Skin of body (tissue), 2 donors: Measurements from ENCODE around the gene SLC22A12. TPM values are rescaled to one million over a fixed set of nuclear protein-coding genes. Genes with fewer than 3 reads are reported as not detected.

Source experiments
- DNase-seq: peaks from one replicate; lab custom pipeline; 2025; lab: John Stamatoyannopoulos, UW
- total RNA-seq: library from RNA; depleted of rRNA; stranded (reverse); fragments of >200 nt; gene quantifications from one replicate; pipeline ENCODE4 v1.2.3, GENCODE V29; 2014

Gene SLC22A12
- total RNA-seq, 1 donor from 2014 or later = not detected

DNA sequence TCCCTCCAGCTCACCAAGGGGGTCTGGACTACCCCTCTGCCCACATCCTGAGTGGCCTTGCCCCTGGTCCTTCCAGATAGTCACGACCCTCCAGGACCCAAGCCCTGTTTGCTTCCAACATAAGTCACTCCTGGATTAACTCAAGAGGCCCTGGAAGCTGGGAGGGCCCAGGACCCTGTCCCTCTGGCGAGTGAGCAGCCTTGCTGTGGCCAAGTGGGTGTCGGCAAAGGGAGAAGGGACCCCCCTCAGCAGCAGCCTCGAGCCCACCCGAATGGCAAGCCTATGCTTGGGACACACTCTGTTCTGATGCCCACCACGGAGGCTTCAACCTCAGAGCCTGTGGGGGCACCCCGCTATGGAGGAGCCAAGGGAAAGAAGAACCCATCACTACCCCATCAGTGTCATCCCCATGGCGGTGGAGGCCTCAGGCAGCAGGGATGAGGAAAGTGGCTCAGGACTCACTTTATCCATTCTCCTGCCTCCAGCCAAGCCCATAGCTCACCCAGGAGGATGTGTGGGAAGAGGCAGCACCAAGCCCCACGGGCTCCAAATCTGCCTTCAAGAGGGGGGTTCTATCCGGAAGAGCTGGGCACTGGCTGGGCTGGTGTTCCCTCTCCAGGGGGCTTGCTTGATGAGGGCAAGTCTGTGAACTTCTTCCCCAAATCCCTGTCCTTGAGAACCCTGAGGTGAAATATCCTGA is 12.5 kb downstream of the SLC22A12 start:
- no peak for DNase-seq

DNA sequence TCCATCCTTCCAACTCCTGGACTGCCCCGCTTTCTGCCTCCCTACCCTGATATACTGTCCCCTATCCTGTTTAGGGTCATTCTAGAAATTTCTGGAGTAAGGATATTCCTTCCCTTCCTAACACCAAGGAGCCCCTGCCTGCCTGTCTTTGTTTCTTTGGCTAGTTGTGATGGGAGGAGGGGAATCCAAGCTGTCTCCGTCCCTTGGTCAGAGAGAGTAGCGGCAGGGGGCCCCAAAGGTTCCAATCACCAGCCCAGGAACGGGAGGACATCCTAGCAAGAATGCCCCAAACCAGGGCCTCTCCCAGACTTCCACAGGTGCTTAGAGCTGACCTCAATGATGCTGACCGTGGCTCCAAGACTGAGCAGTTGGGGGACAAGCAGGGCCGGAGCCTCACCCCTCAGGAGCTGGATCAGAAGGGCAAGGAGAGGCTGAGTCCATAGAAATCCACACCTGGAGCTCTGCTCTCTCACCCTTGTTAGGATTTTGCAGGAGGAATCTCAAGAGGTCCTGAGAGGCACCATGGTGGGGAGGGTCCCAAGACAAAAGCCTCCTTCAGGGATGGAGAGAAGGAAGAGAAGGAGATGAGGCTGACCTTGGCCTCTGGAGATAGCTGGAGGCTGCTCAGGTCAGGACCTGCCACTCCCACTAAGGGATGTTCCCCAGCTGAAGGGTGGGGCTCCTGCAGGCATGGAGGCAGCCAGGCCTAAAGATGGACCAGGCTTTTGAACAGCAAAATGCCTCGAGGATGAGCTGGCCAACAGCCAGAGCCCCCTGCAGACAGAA is 13.6 kb downstream of the SLC22A12 start:
- no peak for DNase-seq

DNA sequence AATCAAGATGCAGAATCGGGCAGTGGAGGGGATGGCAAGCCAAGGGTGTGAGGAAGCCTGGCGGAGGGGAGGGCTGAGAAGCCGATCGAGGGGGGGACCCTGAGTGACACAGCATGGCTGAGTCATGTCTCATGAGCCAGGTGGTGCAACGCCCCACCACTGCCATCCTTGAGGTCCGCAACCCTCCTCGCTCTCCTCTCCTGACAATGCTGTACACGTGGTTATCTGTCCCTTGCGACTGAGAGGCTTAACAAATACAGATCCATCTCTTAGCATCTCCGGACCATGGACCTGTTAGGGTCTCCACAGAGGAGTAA is 14.2 kb downstream of the SLC22A12 start:
- no peak for DNase-seq

DNA sequence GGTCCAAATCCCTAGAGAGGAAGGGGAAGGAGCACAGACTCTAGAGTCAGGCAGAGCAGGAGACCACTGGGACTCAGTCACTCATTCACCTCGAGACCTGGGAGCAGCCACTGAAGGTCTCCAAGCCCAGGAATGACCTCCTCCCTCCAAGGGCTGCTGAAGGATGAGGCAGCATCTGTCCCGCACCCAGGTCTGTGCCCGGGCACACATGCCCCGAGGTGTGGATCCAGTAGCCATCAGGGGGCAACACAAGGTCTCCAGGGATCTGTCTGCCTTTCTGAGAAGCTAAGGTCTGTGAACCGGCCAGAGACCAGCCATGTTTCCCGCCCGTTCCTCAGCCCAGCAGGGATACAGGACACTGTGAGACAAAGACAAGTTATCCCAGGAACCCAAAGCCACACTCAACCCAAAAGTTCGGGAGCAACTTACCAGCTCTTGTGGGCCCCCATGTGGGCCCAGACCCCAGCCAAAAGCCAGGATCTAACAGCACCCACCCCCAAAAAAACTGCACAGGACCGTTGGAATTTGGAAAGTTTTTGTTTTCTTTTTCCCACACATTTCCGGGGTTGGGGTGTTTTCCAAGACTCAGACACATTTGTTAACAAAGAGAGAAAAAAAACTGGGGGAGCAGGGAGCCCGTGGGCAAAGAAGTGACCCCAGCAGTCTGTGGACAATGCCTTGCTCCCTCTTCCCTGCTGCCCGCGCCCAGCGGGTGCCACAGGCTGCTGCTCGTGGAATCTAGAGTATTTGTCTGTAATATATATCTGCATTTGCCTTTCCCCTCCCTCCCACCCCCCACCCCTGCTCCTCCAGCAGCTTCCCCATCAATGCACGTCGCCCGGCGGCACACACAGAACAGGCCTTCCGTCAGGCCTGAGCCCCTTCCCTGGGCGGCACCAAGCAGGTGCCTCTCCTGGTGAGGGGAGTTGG is 14.9 kb downstream of the SLC22A12 start:
- DNase-seq = no peak

DNA sequence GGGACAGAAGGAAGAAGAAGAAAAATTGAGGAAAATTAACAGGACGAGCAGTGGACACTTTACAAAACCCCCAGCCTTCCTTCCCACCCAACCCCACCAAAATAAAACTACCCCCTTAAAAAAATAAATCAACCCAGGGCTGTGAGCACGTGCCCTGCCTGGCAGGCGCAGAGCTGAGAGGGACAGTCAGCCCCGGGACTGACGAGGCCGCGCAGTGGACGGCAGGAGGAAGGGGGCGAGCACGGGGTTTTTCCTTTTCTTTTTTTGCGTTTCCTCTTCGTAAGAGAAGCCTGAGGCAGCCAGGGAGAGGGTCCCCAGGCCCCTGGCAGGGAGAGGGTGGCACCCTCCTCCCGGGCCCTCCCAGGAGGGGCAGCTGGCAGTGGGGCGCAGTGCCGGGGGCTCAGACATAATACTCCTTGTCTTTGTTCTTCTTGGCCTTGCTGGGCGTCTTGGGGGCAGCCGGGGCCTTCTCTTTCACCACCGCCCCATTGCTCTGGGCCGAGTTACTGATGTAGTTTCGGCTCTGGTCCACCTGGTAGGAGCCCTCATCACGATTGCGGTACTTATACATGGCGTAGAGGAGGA is 15.9 kb downstream of the SLC22A12 start:
- no peak for DNase-seq

DNA sequence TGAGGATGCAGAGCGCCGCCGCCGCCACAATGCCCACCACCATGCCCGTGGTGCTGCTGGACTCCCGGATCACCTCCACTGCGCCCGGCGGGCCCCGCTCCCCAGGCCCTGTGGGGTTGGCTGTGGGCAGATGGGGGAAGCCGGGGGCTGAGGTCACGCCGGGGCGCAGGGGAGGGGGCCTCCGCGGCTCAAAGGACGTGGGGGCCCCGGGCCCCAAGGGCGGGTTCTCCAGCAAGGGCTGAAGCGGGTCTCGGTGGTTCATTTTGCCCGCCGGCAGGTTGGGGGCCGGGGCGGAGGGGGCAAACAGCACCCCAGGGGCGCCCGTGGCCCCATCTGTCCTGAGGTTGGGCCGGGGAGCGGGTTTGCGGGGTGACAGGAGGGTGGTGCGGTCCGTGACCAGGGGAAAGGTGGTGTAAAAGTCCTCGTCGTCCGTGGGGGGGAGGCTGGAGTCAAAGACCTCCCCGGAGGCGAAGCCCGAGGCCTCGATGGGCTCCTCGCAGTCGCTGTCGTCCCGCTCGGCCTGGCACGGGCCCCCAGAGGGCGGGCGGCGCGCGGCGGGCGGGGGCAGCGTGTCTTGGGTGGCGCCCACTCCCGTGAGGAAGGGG is 16.5 kb downstream of the SLC22A12 start:
- DNase-seq = no peak

DNA sequence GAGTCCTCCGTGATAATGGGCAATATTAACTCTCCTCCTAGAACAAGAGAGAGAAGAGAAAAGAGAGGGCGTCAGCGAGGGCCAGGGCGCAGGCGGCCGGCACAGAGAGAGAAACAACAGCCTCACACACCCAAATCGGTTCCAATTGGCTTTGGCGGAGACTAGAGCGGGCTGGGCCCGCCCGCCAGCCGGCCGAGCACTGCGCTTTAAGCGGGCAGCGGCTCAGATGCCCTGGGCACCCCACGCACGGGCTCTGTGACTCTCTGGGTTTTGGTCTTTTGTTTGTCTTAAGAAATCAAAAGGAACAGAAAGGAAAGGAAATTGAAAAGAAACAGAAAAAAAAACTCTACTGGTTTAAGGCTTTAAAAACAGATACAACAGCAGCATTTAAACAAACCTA is 17.0 kb downstream of the SLC22A12 start:
- DNase-seq = no peak

DNA sequence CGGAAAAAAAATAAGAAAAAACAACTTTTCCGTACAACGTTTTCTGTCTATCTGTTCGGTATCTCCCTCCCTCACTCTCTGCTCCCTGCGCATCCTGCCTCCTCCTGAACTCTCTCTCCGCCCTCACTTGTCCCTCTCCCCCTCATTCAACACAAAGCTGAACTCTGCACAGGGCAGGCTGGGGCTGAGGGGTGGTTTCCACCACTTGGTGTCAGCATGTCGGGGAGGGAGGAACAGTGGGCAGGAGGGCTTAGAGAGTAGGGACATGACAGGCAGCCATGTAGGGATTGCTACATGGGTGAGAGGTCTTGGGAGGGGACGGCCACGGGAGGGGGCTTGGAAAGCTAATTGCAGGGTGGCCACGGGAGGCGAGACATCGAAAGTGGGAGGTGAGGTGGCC is 17.6 kb downstream of the SLC22A12 start:
- DNase-seq = no peak

DNA sequence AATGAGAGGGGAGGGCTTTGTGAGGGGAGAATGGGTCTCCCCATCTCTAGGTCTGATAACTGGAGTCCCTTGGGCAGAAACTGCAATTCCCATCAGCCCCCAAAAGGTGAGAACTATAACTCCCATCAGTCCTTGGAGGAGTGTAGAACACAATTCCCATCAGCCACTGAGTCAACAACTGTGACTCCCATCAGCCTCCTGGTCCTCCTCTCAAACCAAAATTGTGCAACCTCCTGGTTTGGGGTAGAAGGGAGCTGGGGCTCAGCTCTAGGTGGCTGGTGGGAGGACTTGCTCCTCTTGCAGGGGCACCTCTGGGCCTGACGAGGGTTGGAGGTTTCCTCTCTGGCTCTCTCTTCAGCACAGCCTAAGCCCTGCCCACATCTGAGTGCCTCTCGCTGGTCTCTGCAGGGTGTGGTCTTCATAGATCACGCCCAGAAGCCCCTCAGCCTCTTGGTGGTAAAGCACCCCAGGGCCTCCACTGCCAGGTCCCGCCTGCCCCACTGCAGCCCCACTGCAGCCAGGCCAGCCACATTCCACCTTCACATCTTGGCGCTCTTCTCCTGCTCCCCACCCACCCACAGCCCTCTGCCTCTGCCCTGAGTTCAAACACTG is 18.5 kb downstream of the SLC22A12 start:
- no peak for DNase-seq

DNA sequence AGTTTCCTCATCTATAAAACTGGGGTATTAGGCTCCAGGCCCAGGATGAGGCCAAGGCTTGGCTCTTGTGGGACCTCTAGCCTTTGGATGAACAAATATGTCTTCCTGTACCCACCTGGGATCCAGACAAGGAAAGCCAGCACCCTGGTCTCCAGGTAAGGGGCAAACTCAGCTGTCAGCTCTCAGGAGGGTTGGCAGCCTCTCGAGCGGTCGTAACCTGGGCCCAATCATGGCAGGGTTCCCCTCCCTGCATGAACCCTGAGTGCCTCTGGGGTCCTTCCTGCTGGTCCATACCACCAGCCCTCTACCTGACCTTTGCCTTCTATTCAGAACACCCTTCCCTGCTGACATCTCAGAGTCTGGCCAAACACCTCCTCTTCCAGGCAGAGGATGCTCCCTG is 19.6 kb downstream of the SLC22A12 start:
- no peak for DNase-seq

DNA sequence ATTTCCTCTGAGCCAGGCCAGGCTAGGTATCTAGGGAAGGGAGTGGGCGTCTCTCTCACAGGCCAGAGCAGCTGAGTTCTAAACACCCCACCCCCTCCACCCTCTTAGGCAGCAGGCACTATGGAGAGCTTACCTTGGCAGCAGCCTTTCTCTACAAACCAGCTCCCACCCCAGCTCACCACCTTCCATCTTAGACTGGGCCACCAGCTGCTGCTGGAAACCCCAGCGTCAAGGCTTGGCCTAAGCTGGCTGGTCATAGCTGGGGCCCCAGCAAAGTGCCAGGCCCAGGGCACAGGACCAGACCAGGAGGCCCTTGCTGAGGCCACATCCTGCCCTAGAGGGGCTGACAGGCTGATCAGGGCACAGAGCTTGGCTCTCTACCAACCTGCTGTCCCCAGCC is 20.2 kb downstream of the SLC22A12 start:
- DNase-seq = no peak

DNA sequence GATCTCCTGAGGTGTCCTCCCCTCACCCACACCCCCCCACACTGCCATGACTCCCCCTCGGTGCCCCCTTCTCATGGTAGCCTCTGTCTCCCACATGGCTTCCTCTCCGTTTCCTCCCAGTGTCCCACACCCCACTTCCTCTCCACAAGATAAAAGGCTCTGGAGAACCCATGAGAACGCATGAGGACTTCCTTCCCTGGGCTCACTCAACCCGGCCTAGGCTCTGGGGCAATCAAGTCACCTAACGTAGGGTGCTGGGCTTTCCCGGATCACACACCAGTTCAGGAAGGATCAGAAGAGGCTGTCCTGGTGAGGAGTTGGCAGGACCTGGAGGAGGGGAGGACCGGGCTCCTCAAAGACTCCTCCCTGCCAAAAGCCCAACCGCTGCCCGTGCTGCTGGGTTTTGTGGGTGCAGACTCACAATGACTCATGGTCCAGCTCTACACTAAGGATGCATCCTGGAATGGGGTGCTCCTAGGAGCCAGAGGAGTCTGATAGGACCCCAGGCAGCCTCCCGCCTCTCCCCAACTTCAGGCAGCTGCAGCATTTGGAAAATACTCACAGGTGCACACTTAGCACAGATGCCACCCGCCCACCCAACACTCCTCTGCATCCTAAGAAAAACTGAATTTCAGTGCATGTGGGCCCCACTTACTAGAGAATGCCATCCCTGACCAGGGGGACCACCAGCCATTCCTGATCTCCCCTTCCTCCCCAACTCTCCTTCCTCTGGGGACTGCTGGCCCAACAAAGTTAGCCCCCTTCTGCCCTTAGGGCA is 21.0 kb downstream of the SLC22A12 start:
- DNase-seq = no peak

DNA sequence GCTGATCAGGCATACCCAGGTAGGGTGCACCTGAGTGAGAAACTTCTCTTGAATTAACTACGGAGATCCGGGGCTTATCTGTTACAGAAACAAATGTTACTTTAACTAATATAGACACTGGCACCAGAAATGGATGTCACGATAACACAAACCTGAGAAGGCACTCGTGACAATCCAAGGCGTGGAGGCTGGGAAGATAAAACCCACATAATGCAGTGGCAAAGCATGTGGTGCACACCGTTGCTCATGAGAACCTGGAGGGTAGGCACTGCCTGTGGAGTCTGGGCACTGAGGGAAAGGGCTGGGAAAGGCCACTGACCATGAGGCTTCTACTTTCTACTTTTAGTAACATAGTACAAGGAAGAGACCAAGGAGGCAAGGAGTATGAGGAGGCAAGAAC is 22.6 kb downstream of the SLC22A12 start:
- DNase-seq = no peak

DNA sequence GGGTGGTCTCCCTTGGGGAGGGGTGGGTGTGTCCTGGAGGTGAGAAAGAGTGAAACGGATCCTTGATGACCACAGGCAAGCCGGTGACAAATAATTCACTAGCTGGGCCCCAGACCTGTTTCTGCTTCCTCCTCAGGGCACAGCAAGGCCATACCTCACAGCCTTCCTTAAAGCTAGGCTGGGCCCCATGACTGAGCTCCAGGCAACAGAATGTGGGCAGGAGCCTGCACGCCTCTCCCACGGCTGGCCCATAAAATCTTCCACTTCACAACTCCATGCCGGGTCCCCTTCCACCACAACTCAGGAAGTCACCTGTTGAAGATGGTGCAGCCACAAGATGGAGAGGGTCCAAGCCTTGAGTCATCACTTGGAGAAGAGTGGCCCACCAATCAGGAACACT is 23.9 kb downstream of the SLC22A12 start:
- DNase-seq = no peak

DNA sequence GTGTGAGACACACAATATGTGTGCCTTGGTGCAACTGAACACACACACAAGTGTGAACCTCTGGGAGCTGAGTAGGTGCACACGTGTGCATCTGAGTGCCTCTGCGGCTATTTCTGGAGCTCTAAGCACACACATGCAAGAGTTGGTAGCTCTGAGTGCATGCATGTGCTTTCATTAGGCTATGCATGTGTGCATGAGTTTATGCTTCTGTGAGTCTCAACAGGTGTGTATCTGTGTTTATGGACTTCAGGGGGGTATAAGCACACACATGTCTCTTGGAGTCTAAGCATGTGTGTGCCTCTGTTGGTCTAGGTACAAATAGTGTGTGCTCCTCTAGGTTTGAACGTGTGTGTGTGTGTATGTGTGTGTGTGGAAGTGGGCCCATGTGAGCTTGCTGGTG is 25.8 kb downstream of the SLC22A12 start:
- no peak for DNase-seq

DNA sequence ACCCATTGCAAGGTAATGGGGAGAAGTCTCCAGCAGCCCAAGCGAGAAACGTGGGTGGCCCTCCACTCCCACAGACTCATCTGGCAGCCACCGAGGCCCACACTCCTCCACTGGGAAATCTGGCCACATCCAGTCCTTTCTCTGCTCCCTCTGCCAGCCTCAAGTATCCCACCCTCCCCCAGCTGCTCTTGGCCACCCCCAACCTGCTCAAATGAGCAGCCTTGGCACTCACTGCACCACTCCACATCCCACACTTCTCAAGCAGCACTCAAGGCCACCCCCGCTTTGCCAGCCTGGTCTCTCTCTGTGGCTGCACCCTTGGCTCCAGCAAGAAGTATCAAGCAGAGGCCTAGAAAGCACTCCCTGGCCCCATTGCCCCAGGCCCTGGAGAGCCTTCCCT is 28.2 kb downstream of the SLC22A12 start:
- DNase-seq = no peak

DNA sequence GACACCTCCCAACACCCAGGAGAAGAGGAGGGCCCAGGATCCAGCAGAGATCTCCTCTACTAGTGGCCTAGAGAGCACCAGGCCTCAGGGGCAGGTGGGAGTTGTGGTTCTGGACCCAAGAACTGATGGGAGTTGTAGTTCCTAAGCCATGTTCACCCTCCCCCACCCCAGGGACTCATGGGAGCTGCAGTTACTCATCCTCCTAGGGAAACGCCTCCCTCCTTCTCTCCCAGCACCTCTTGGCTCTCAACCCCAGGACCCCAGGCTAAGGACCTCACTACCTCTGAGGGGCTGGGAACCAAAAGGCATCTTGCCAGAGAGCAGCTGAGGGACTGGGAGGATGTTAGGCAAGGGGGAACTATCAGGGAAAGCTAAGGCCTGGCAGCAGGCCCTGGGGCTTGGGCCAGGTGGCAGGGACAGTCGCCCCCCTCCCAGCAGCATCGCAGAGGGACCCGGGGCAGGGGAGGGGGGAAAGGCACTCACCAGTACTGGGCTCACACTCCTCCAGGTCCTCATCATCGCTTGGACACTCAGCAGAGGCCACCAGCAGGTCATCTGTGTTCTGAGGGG is 28.9 kb downstream of the SLC22A12 start:
- peak; percentile 37 for DNase-seq

DNA sequence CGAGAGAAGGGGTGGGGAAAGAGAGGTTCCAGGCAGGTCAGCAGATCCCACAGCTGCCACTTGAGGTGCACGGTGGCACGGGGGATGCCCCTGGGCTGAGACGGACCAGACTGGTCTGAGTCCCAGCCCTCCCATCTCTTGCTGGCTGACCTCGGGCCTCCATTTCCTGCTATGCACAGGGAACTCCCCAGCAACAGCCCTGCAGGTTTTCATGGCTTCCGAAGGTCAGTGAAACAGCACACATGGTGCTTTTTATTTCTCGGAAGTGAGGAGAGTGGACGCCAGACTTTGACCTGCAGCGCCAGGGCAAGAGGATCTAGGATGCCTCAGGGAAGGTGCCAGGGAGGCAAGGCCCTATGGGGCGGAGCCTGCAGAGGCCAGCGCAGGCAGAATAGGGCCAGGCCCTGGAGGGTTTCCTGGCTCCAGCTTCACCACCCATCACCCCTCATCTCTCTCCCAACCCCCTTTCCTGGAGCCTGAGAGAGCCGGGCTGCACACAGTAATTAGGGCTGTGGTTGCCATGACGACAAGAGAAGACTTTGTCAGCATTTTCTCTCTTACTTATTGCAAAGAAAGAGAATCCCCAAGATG is 29.5 kb downstream of the SLC22A12 start:
- DNase-seq = peak; percentile 53

DNA sequence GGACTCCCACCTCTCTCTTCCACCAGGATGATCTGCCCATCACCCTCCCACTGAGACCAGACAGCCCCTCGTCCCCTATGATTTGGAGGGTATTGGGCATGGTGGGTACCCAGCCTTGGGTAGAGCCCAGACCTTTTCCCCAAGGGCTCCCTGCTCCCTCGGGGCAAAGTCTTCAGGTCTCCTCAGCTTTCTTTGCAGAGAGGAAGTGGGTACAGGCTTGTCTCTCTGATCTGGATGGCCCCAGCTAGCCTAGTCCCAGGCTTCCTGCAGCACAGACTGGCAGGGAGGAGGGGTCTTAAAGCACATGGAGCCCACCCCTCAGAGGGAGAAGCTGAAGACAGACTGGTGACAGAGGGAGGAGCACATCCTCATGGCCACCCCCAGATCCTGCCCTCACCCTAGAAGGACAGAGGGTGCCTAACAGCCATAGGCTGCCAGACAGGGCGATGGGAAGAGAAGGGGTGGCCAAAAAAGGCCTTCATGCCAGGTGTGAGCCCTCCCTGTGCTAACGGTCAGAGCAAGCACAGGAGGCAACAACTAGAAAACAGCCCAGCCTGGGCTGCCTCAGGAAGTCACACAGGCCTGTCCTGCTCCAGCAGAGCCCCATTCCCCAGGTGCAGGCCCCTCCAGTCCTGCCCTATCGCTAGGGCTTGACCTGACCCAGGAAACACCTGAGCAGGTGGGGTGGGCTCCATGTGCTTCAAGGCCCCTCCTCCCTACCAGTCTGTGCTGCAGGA is 30.4 kb downstream of the SLC22A12 start:
- no peak for DNase-seq
